GM21825 (cell line): ENCODE results near the gene PTPN14.
"Not testable (repeated sequence)": the region's sequence is repeated elsewhere in the genome, so short reads cannot be mapped to it uniquely, and the experiment has no call there.

Source experiments
- ATAC-seq: cut with Tn5 transposase; IDR thresholded peaks from one replicate; pipeline ENCODE4 v1.9.1; 2021; ENCODE audit warnings: mild to moderate bottlenecking, moderate library complexity; ENCODE audit not compliant: unreplicated experiment

Gene PTPN14

DNA sequence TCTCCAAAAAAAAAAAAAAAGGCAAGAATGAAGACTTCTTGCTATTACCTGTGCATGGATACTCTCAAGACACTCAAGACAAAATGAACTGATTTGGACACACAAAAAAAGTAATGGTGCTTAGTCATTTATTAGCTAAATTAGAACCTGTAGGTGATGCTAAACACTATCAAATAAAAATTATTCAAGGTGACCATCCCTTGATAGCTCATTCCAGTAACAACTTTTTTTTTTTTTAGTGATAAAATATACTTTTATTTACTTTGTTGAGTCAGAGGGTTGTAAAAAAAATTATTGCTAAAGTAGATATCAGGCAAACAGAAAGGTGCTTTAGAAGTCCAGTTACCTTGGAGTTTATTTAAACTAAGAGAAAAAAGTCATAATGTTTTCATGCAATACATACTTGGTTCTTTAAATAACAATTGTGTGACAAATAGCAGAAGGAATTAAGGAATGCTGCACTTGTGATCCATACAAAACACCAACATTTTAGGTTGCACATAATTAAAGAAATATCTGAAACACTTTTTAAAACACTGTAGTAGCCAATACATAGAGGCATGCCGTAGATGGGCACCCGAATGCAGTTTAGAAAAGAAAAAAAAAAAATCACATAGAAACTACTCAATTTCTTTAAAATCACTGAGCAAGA, 69.3 kb downstream of the PTPN14 start:
- ATAC-seq = not testable (repeated sequence)

- ATAC-seq = no peak
Observed at GRCh38 chr1:214476986-214477870, 74.2 kb downstream of the PTPN14 start.

DNA sequence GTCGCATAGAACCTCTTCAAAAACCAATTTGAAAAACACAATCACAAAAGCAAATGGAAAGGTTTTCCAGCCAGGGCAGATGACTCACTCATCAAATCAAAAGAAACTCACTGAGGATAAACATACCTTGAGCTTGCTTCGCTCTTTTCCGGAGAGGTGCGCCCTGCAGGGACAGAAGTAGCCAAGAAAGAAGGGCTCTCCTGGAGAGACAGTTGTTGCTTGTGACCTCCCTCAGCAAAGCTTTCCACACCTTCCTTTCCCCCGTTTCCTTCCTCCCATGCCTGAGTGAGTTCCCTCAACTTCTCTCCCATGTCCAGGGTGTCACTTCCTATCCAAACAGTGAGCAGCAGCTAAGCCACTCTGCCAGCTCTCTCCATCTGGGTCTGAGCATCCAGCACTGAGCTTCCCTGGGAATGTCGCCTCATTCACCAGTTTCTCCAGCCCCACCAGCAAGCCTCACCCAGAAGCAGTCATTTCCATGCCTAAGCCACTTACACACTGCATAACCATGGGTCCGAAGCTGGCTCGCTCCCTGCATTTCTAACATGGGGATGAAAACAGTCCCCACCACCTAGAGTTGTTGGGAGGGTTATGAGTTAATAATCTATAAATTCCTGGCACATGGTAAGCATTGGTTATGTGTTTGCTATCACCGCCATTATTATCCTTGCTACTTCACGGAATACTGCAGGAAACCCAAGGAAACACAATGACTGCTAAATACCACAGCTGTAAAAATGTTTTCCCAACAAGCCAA, 75.0 kb downstream of the PTPN14 start:
- ATAC-seq = no peak

- no peak for ATAC-seq
Observed at GRCh38 chr1:214475746-214476145, 75.7 kb downstream of the PTPN14 start.

- no peak for ATAC-seq
Observed at GRCh38 chr1:214475331-214475730, 76.1 kb downstream of the PTPN14 start.

DNA sequence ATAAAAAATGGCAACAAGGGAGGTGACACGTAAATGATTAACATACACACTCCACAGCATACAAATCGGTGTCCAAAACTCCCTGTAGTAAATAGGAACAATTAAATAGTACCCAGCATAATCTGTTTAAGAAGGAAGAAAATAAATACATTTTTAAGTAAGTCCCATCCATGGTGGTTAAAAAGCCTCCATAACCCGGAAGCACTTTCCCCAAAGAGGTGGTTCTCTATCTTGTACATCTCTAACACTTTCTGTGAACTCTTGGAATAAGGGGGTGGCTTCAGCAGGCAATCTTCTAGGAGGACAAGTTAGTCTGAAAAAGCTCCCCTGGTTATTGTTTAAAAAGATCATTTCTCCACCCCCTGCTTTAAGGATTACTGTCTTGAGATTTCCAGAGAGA, 76.9 kb downstream of the PTPN14 start:
- no peak for ATAC-seq

DNA sequence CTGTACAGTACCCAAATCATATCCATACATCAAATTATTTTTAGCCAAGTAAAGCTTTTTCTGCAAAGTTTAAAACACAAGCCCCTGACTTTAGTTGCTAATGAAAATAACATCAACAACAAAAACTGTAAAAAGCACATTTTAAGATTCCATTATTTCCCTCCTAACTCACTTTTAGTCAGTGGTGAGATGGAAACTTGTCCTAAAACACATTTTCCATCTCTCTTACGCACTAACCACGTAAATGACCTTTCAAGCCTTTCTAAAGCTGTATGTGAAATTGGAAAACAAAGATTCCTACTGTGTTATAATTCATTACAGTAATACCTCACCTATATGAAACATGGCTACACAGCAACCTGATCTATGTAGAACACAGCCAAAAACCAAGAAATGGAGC, 77.5 kb downstream of the PTPN14 start:
- no peak for ATAC-seq

DNA sequence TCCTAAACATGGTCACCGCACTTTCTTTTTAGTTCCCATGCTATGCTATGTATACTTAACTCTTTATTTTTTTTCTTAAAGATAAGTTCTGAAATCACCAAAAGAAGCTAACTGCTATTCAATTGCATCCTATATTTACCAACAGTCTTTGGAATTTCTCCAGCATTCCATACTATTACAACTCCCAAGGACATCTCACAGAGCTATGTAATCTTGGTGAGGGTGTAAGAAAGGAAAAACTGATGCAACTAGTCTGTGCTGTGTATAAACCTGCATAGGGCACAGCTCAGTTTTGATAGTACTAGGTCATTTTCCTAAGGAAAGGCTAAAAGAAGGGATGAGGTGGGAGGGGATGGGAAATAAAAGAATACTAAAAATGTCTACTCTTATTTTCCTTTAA, 78.0 kb downstream of the PTPN14 start:
- ATAC-seq = no peak

GRCh38 chr1:214472364-214472763, 79.0 kb downstream of the PTPN14 start:
- ATAC-seq = no peak

- no peak for ATAC-seq
Observed at GRCh38 chr1:214471458-214471857, 79.9 kb downstream of the PTPN14 start.

- ATAC-seq = no peak
Observed at GRCh38 chr1:214470132-214470531, 81.3 kb downstream of the PTPN14 start.

- ATAC-seq = no peak
Observed at GRCh38 chr1:214469290-214469689, 82.1 kb downstream of the PTPN14 start.

- no peak for ATAC-seq
Observed at GRCh38 chr1:214467078-214467585, 84.3 kb downstream of the PTPN14 start.

DNA sequence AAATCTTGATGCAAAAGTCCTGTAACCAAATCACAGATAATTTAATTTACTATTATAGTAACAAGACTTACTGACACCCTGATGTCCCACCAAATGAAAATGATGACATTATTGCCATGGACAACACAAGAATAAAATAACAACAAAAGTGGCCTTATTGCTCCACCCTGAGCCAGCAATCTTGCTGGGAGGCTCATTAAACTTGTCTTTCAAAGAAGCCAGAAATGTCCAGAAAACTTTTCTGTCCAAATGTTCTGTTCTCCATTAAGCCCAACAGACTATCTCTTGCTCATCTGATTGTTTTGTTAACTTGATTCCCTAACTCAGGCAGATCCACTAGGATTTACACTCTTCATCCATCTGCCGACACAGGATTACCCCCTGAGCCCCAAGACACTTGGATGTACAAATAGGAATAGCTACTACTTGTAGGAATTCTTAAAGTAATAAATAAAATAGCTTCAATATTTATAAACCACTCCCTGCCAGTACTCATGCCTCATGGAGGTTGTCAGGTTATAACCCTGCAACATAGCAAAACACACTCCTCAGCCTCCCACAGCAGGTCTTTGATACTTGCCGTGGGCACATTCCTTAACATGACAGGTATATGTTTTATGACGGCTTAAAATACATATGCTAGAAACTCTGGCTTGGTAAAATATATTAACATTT, 84.9 kb downstream of the PTPN14 start:
- ATAC-seq = no peak

DNA sequence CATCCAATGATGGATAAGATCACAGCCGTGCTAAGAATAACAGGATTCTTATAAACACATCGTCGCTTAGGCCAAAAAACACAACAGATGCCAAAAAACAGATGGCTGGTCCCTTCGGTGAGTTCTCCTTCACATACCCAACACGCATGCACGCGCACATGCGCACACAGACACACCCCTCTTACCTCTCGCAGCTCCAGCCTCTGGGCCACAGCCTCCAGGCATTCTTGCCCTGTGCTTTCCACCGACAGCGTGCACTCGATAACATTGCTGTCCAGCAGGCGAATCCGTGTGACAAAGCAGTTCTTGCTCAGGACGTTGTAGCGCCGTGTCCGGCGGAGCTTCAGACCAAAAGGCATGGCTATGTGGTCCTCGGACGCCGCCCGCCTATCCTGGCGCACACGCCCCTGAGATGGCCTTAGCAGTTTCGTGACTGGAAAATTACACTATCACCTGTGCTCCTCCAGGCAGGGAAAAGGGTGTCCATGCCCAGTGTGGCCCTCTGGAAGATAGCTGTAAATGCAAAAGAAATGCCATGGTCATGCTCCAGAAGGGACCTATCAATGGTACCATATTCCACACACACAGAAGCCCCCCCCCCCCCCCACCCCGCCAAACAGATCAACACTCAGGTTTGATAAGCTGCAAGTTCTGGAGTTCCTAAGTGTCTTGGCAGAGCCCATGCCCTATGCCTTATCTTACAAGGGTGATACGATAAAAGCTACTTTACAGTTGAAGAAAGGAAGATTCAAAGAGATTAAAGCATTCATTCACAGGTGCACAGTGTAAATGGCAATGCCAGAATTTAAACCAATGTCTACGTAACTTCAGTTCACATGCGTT, 86.7 kb downstream of the PTPN14 start:
- no peak for ATAC-seq

DNA sequence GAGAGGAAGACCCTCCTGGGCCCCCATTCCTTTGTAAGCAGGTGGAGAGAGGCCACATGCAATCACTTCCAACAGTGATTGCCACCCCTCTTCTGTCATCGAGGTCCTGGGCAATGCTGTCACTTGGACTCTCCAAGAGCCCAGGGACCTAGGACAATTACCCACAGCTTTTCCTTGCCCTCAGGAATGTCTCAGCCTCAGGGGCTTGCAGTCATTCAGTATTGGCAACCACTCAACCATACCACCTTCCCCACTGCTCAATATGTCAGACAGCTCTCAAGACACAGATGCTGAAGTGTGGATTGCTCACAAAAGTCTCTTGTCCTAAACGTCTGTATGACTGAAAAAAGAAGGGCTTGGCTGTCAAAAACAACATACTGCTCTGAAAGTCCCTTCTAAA, 87.8 kb downstream of the PTPN14 start:
- ATAC-seq = no peak

DNA sequence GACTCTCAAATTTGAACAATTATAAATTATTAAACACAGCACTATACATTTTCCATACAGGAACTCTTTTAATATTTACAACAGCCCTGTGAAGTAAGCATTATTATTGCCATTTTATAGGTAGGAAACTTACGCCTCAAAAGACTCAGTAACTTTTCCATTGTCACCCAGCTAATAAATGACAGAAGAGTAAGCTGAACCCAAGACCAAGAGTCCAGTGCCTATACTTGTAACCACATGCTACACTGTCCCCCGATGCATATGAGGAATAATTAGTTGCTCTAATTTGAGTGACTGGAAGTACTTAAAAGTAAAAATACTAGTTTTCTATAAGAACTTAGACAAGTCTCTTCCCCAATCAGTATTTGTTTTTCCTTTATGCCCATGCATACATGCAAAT, 88.5 kb downstream of the PTPN14 start:
- ATAC-seq = no peak

DNA sequence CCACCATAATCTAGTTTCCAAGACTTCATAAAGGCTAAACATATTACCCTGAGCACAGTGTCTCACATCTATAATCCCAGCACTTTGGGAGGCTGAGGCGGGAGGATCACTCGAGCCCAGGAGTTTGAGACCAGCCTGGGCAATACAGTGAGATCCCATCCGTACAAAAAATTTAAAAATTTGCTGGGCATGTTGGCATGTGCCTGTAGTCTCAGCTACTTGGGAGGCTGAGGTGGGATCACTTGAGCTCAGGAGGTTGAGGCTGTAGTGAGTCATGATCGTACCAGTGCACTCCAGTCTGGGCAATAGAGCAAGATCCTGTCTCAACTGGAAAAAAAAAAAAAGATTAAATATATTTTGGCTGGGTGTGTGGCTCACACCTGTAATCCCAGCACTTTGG, 90.1 kb downstream of the PTPN14 start:
- ATAC-seq = no peak

- ATAC-seq = no peak
Observed at GRCh38 chr1:214460304-214460916, 91.0 kb downstream of the PTPN14 start.

GRCh38 chr1:214459895-214460294, 91.5 kb downstream of the PTPN14 start:
- ATAC-seq = no peak
